Kidney tubule cell (primary cell): Measurements from ENCODE around the gene NAA30.

Experiments
- DNase-seq: peaks from one replicate; pipeline ENCODE4 v3.0.0-alpha.2; 2018; ENCODE audit warnings: low spot score

NAA30 gene

GRCh38 chr14:57392830-57393229, 2.4 kb downstream of the NAA30 start:
- no peak for DNase-seq

- no peak for DNase-seq
Observed at GRCh38 chr14:57400556-57401494, 10.4 kb downstream of the NAA30 start.

- DNase-seq = no peak
Observed at GRCh38 chr14:57401501-57401900, 11.1 kb downstream of the NAA30 start.

GRCh38 chr14:57402173-57402852, 11.9 kb downstream of the NAA30 start:
- no peak for DNase-seq

GRCh38 chr14:57403521-57403864, 13.1 kb downstream of the NAA30 start:
- no peak for DNase-seq

- no peak for DNase-seq
Observed at GRCh38 chr14:57405562-57405961, 15.2 kb downstream of the NAA30 start.

GRCh38 chr14:57408037-57408436, 17.7 kb downstream of the NAA30 start:
- DNase-seq = no peak

GRCh38 chr14:57408634-57409033, 18.2 kb downstream of the NAA30 start:
- DNase-seq = no peak

GRCh38 chr14:57412341-57412740, 22.0 kb downstream of the NAA30 start:
- DNase-seq = no peak

GRCh38 chr14:57413849-57414248, 23.5 kb downstream of the NAA30 start:
- DNase-seq = no peak

- DNase-seq = no peak
Observed at GRCh38 chr14:57417228-57417627, 26.8 kb downstream of the NAA30 start.

GRCh38 chr14:57418999-57419398, 28.6 kb downstream of the NAA30 start:
- DNase-seq = no peak

GRCh38 chr14:57420033-57420432, 29.6 kb downstream of the NAA30 start:
- DNase-seq = no peak

- DNase-seq = peak; percentile 8
Observed at GRCh38 chr14:57420986-57421385, 30.6 kb downstream of the NAA30 start.

GRCh38 chr14:57435923-57436322, 45.5 kb downstream of the NAA30 start:
- DNase-seq = no peak

- DNase-seq = peak; percentile 19
Observed at GRCh38 chr14:57461777-57462320, 71.5 kb downstream of the NAA30 start.

- DNase-seq = peak; percentile 13
Observed at GRCh38 chr14:57462551-57462950, 72.2 kb downstream of the NAA30 start.

- DNase-seq = peak; percentile 90
Observed at GRCh38 chr14:57464008-57464730, 73.8 kb downstream of the NAA30 start.
